HG03457 (cell line): ENCODE measurements around the gene SDS.

Experiments
- ATAC-seq: cut with Tn5 transposase; IDR thresholded peaks from one replicate; pipeline ENCODE4 v1.9.1; 2021; ENCODE audit warnings: moderate number of reproducible peaks; ENCODE audit not compliant: unreplicated experiment

The SDS gene

GRCh38 chr12:113384778-113385177 is 18.9 kb downstream of the SDS start:
- ATAC-seq, result no peak

GRCh38 chr12:113382206-113382605 is 21.5 kb downstream of the SDS start:
- ATAC-seq, result no peak

- no peak for ATAC-seq
These were observed 22.5 kb downstream of the SDS start for GRCh38 chr12:113381220-113381619.

GRCh38 chr12:113378291-113378690 is 25.4 kb downstream of the SDS start:
- no peak for ATAC-seq

- ATAC-seq, result no peak
These were observed 28.8 kb downstream of the SDS start for GRCh38 chr12:113374823-113375428.

GRCh38 chr12:113373969-113374368 is 29.7 kb downstream of the SDS start:
- ATAC-seq, result no peak

GRCh38 chr12:113373440-113373839 is 30.2 kb downstream of the SDS start:
- no peak for ATAC-seq

GRCh38 chr12:113372371-113372770 is 31.3 kb downstream of the SDS start:
- ATAC-seq, result no peak

GRCh38 chr12:113371808-113372207 is 31.9 kb downstream of the SDS start:
- ATAC-seq, result no peak

GRCh38 chr12:113370923-113371682 is 32.6 kb downstream of the SDS start:
- ATAC-seq, result no peak

- no peak for ATAC-seq
These were observed 34.2 kb downstream of the SDS start for GRCh38 chr12:113369391-113369985.

GRCh38 chr12:113368331-113368730 is 35.4 kb downstream of the SDS start:
- no peak for ATAC-seq

- ATAC-seq, result no peak
These were observed 36.9 kb downstream of the SDS start for GRCh38 chr12:113366827-113367226.

GRCh38 chr12:113365639-113366395 is 37.9 kb downstream of the SDS start:
- ATAC-seq, result no peak

GRCh38 chr12:113364698-113365097 is 39.0 kb downstream of the SDS start:
- no peak for ATAC-seq

GRCh38 chr12:113361574-113362370 is 41.9 kb downstream of the SDS start:
- no peak for ATAC-seq

GRCh38 chr12:113359939-113360748 is 43.5 kb downstream of the SDS start:
- ATAC-seq, result no peak

- ATAC-seq, result no peak
These were observed 44.4 kb downstream of the SDS start for GRCh38 chr12:113359133-113359938.
